PC-3 (cell line): ENCODE measurements around the gene PRSS1. TPM values are rescaled to one million over a fixed set of nuclear protein-coding genes. Genes with fewer than 3 reads are reported as not detected.
"Not testable (repeated sequence)": the region's sequence is repeated elsewhere in the genome, so short reads cannot be mapped to it uniquely, and the experiment has no call there.

Experiments
- ATAC-seq: fragments of 200-7000 bp; cut with Tn5 transposase; 2 replicates; pipeline ENCODE4 v1.9.1; 2020; ENCODE audit warnings: mild to moderate bottlenecking, moderate library complexity
- BruUV-seq: library from RNA; stranded (reverse); fragments of 400-500 nt; replicated peaks from 2 replicates; lab custom pipeline; 2021; lab: Mats Ljungman, UMichigan
- CTCF ChIA-PET: fragments of 300-600 bp; sonication (Branson Sonifier 250); formaldehyde crosslinking; loops from one replicate; lab custom pipeline; 2022; ENCODE audit warnings: antibody characterized with exemption; lab: Charles Lee
- POLR2A ChIA-PET: fragments of 300-600 bp; sonication (Branson Sonifier 250); formaldehyde crosslinking; loops from one replicate; lab custom pipeline; 2022; ENCODE audit warnings: antibody characterized with exemption; ENCODE audit not compliant: unreplicated experiment; lab: Charles Lee
- DNase-seq: peaks from one replicate; pipeline ENCODE4 v3.0.0-alpha.2; 2015
- H2AFZ ChIP-seq: fragments of 300-600 bp; sonication (generic); 2 replicates; pipeline ENCODE4 v1.6.0; 2016; ENCODE audit warnings: antibody characterized with exemption, low read length
- H3F3A ChIP-seq: fragments of 300-600 bp; sonication (generic); one replicate; pipeline ENCODE4 v1.6.0; 2017; ENCODE audit warnings: antibody characterized with exemption, low read length, control low read depth, mild to moderate bottlenecking; ENCODE audit not compliant: unreplicated experiment
- H3K27ac ChIP-seq: fragments of 300-600 bp; sonication (generic); 2 replicates; pipeline ENCODE4 v1.5.1; 2016; ENCODE audit warnings: mild to moderate bottlenecking, low read length
- H3K27me3 ChIP-seq: fragments of 300-600 bp; sonication (generic); 2 replicates; pipeline ENCODE4 v1.6.1; 2016; ENCODE audit warnings: low read length, mixed read lengths
- H3K36me3 ChIP-seq: fragments of 300-600 bp; sonication (generic); 2 replicates; pipeline ENCODE4 v1.6.1; 2016; ENCODE audit warnings: low read depth, mixed run types, low read length, mixed read lengths
- H3K4me1 ChIP-seq: fragments of 300-600 bp; sonication (generic); 2 replicates; pipeline ENCODE4 v1.5.1; 2016; ENCODE audit warnings: low read length; ENCODE audit not compliant: insufficient read depth
- H3K4me2 ChIP-seq: fragments of 300-600 bp; sonication (generic); 2 replicates; pipeline ENCODE4 v1.6.0; 2016; ENCODE audit warnings: low read length
- H3K4me3 ChIP-seq: fragments of 300-600 bp; sonication (generic); 2 replicates; pipeline ENCODE4 v1.5.1; 2016; ENCODE audit warnings: mild to moderate bottlenecking, low read length, mixed read lengths
- H3K79me2 ChIP-seq: fragments of 300-600 bp; sonication (generic); 2 replicates; pipeline ENCODE4 v1.6.1; 2017; ENCODE audit warnings: low read length, mixed read lengths
- H3K9ac ChIP-seq: fragments of 300-600 bp; sonication (generic); 2 replicates; pipeline ENCODE4 v1.6.0; 2016; ENCODE audit warnings: mild to moderate bottlenecking, low read length
- H3K9me2 ChIP-seq: fragments of 300-600 bp; sonication (generic); replicated peaks from 2 replicates; pipeline ENCODE4 v1.6.1; 2016; ENCODE audit warnings: mixed run types, low read length, mixed read lengths
- H3K9me3 ChIP-seq: fragments of 300-600 bp; sonication (generic); 2 replicates; pipeline ENCODE4 v1.6.1; 2016; ENCODE audit warnings: low read length, mixed read lengths
- H4K20me1 ChIP-seq: fragments of 300-600 bp; sonication (generic); 2 replicates; pipeline ENCODE4 v1.6.1; 2016; ENCODE audit warnings: low read length, mixed read lengths
- EZH2 ChIP-seq: fragments of 300-600 bp; sonication (generic); IDR thresholded peaks from one replicate; pipeline ENCODE4 v1.6.1; 2017; ENCODE audit warnings: antibody characterized with exemption, mild to moderate bottlenecking, low read length; ENCODE audit not compliant: unreplicated experiment
- EZH2phosphoT487 ChIP-seq: fragments of 300-600 bp; sonication (generic); IDR thresholded peaks from 2 replicates; pipeline ENCODE4 v1.6.1; 2018; ENCODE audit warnings: mild to moderate bottlenecking, antibody characterized with exemption, low read length, borderline replicate concordance
- intact Hi-C: fragments of 100-400 bp; cut with micrococcal nuclease; formaldehyde crosslinking; loops from 2 replicates; pipeline ENCODE4 v1.9.0; 2023
- total RNA-seq: library from RNA; depleted of rRNA; stranded (reverse); fragments of >200 nt; gene quantifications from 2 replicates; pipeline ENCODE4 v1.2.3, GENCODE V29; 2014
- TF ChIP-seq, protein P1 (sequence below): fragments of 300-600 bp; sonication (generic); conservative IDR thresholded peaks from 2 replicates; pipeline ENCODE4 v1.5.1; 2017; ENCODE audit warnings: antibody characterized with exemption, low read depth, mild to moderate bottlenecking, low read length

The PRSS1 gene
- total RNA-seq, 1 experiment from 2014 or later, result not detected

- CTCF ChIA-PET, result no interaction called here
- ATAC-seq, result no peak
Observed at GRCh38 chr7:142750321-142750938, 1.2 kb downstream of the PRSS1 start.

GRCh38 chr7:142751526-142752175, 2.4 kb downstream of the PRSS1 start:
- H4K20me1 ChIP-seq, POLR2A ChIA-PET, CTCF ChIA-PET, H2AFZ ChIP-seq, intact Hi-C loops, H3K4me1 ChIP-seq, H3K4me2 ChIP-seq, H3K27ac ChIP-seq, H3K9me2 ChIP-seq, H3K36me3 ChIP-seq, H3K79me2 ChIP-seq, DNase-seq, H3F3A ChIP-seq, H3K4me3 ChIP-seq, H3K9me3 ChIP-seq, ATAC-seq, H3K9ac ChIP-seq, BruUV-seq: not testable (repeated sequence)
- H3K27me3 ChIP-seq, result peaks cover 42% of the 10 kb centered on the region

More at GRCh38 chr7:142750321-142750938, 1.2 kb downstream of the PRSS1 start:
- Histone ChIP-seq H3K9ac (no peak overlapping the region), H3K4me3 (no peak overlapping the region), H3K9me3 (no peaks in the 10 kb centered on the region), H3K36me3 (no peaks in the 10 kb centered on the region), H2AFZ (no peak overlapping the region), H3K4me2 (no peak overlapping the region), H3K27ac (no peak overlapping the region), H3K27me3 (peaks cover 51% of the 10 kb centered on the region), H4K20me1 (no peaks in the 10 kb centered on the region), H3F3A (no peaks in the 10 kb centered on the region), H3K4me1 (peaks cover 5% of the 10 kb centered on the region; the same call in 1 of the 2 replicates), H3K79me2 (no peaks in the 10 kb centered on the region), H3K9me2 (no peaks in the 10 kb centered on the region)
- no TSS peak for BruUV-seq
- intact Hi-C loops, result no loop called here
- no peak for DNase-seq
- POLR2A ChIA-PET, result no interaction called here
- TF ChIP-seq EZH2phosphoT487 (no peak), EZH2 (no peak)
- TF ChIP-seq, protein P1, sequence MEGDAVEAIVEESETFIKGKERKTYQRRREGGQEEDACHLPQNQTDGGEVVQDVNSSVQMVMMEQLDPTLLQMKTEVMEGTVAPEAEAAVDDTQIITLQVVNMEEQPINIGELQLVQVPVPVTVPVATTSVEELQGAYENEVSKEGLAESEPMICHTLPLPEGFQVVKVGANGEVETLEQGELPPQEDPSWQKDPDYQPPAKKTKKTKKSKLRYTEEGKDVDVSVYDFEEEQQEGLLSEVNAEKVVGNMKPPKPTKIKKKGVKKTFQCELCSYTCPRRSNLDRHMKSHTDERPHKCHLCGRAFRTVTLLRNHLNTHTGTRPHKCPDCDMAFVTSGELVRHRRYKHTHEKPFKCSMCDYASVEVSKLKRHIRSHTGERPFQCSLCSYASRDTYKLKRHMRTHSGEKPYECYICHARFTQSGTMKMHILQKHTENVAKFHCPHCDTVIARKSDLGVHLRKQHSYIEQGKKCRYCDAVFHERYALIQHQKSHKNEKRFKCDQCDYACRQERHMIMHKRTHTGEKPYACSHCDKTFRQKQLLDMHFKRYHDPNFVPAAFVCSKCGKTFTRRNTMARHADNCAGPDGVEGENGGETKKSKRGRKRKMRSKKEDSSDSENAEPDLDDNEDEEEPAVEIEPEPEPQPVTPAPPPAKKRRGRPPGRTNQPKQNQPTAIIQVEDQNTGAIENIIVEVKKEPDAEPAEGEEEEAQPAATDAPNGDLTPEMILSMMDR, result no peak

- no peaks in the 10 kb centered on the region for H3K36me3 ChIP-seq
- no peak for DNase-seq
- H3K4me3 ChIP-seq, result no peak overlapping the region
- no peak overlapping the region for H2AFZ ChIP-seq
- ATAC-seq, result no peak
- H3K9me3 ChIP-seq, result no peaks in the 10 kb centered on the region
- H3K27ac ChIP-seq, result no peak overlapping the region
- no peak overlapping the region for H3K4me2 ChIP-seq
- H4K20me1 ChIP-seq, result no peaks in the 10 kb centered on the region
- no peaks in the 10 kb centered on the region for H3F3A ChIP-seq
- H3K4me1 ChIP-seq, result peaks cover 5% of the 10 kb centered on the region; the same call in 1 of the 2 replicates
- no peaks in the 10 kb centered on the region for H3K79me2 ChIP-seq
- peaks cover 34% of the 10 kb centered on the region for H3K27me3 ChIP-seq
- no peak for TF ChIP-seq EZH2
- TF ChIP-seq, protein P1, result no peak
- TF ChIP-seq EZH2phosphoT487, result no peak
- no peak overlapping the region for H3K9ac ChIP-seq
- CTCF ChIA-PET, result no interaction called here
- no TSS peak for BruUV-seq
- intact Hi-C loops, result no loop called here
- no peaks in the 10 kb centered on the region for H3K9me2 ChIP-seq
- POLR2A ChIA-PET, result interaction anchor here (0.6 kb wide), 1 partner anchor 149 kb away, joined by 3 read pairs; no protein-coding TSS in a partner anchor
Observed at GRCh38 chr7:142752376-142753225, 3.3 kb downstream of the PRSS1 start.
